ENCODE data around the gene APC.
"Not testable (repeated sequence)": the region's sequence is repeated elsewhere in the genome, so short reads cannot be mapped to it uniquely, and the experiment has no call there.

The APC gene

GRCh38 chr5:112886975-112887374, 149.3 kb downstream of the APC start:
- ATAC-seq, result no peak
- no peak for TF ChIP-seq RARB (CRISPR knock-in tag; IDR thresholded peaks at IDR 0.05)
- TF ChIP-seq ZNF70 (CRISPR knock-in tag; IDR thresholded peaks at IDR 0.05), result no peak
- no peak for TF ChIP-seq PPARA (CRISPR knock-in tag; IDR thresholded peaks at IDR 0.05; ENCODE audit: borderline replicate concordance)

- not testable (repeated sequence) for ATAC-seq
Observed at GRCh38 chr5:112892066-112892465, 154.4 kb downstream of the APC start.

GRCh38 chr5:112892776-112893175, 155.1 kb downstream of the APC start:
- TF ChIP-seq ZC3H10 (CRISPR knock-in tag; IDR thresholded peaks at IDR 0.05) (no peak), POU6F1 (CRISPR knock-in tag; IDR thresholded peaks at IDR 0.05; ENCODE audit: borderline replicate concordance, low read depth) (no peak), ZNF70 (CRISPR knock-in tag; IDR thresholded peaks at IDR 0.05) (no peak), OSR1 (CRISPR knock-in tag; IDR thresholded peaks at IDR 0.05) (no peak), ARNTL (CRISPR knock-in tag; IDR thresholded peaks at IDR 0.05; ENCODE audit: borderline replicate concordance, low read depth) (no peak), CREB5 (CRISPR knock-in tag; IDR thresholded peaks at IDR 0.05; ENCODE audit: low read depth) (no peak), PATZ1 (CRISPR knock-in tag; IDR thresholded peaks at IDR 0.05; ENCODE audit: borderline replicate concordance) (no peak), CSDC2 (CRISPR knock-in tag; IDR thresholded peaks at IDR 0.05) (no peak), TCF4 (CRISPR knock-in tag; IDR thresholded peaks at IDR 0.05; ENCODE audit: borderline replicate concordance) (no peak), SNAI2 (CRISPR knock-in tag; IDR thresholded peaks at IDR 0.05) (no peak), ZNF565 (CRISPR knock-in tag; conservative IDR thresholded peaks at IDR 0.05; ENCODE audit: low read depth) (no peak), ZFP3 (CRISPR knock-in tag; IDR thresholded peaks at IDR 0.05) (no peak), BACH2 (CRISPR knock-in tag; IDR thresholded peaks at IDR 0.05; ENCODE audit: borderline replicate concordance) (no peak), CSRNP3 (CRISPR knock-in tag; IDR thresholded peaks at IDR 0.05) (no peak), PPARA (CRISPR knock-in tag; IDR thresholded peaks at IDR 0.05; ENCODE audit: borderline replicate concordance) (no peak)
- ATAC-seq, result no peak

- no peak for ATAC-seq
- TF ChIP-seq OSR1 (CRISPR knock-in tag; IDR thresholded peaks at IDR 0.05) (no peak), TCF4 (CRISPR knock-in tag; IDR thresholded peaks at IDR 0.05; ENCODE audit: borderline replicate concordance) (no peak), CSDC2 (CRISPR knock-in tag; IDR thresholded peaks at IDR 0.05) (no peak), PPARA (CRISPR knock-in tag; IDR thresholded peaks at IDR 0.05; ENCODE audit: borderline replicate concordance) (no peak), ZFP3 (CRISPR knock-in tag; IDR thresholded peaks at IDR 0.05) (no peak), ESRRG (CRISPR knock-in tag; IDR thresholded peaks at IDR 0.05) (no peak)
Observed at GRCh38 chr5:112895682-112896081, 158.0 kb downstream of the APC start.

Measured in SK-N-SH treated with all-trans-retinoic acid at 6 μM for 48 hours (cell line).